Stimulated activated CD8-positive, alpha-beta memory T cell treated with anti-CD3 and anti-CD28 coated beads, Interleukin-7, amount 100 ng/mL, for 48 hours (primary cell): ENCODE results near the gene LRP1B.

Experiments used
- DNase-seq, 2 donors: peaks; one replicate each; pipeline ENCODE4 v3.0.0-alpha.2; 2020; ENCODE audit warnings: low read depth in 1 of 2; ENCODE audit errors: extremely low read depth in 1 of 2

The LRP1B gene

DNA sequence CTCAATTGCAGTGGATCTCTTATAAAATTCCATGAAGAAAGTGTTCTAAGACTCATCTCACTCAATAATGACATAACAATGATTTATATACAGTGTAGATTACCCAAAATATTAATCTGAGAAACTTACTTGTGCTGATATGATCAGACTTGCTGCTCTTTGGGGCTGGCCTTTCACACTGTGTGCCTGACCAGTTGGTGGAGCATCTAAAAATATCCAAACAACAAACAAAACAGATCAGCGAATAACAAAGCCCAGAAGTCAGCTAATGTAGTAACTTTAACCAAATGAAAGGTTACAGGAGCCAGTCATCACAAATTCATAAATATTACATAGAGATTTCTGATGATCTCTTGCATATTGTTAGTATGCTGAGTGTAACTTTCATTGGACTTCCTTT lies 1883.9 kb downstream of the LRP1B start:
- DNase-seq = no peak

DNA sequence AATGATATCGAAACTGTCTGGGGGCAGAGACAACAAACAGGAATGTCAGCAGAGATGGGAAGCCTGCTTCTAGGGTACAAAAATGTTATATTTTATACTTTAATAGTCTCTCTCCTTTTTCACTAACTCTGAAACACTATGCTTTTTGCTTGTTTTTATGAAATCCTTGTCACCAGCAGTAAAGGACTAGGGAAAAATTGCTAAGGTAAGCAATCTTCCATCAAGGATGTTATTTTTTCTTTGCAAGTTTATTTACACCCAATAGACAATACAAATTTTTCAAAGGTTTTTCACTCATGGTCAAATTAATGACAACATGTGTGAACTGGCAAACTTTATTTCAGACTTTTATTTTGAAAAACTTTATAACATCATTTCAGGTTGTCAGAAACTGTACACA lies 1884.8 kb downstream of the LRP1B start:
- DNase-seq = no peak

DNA sequence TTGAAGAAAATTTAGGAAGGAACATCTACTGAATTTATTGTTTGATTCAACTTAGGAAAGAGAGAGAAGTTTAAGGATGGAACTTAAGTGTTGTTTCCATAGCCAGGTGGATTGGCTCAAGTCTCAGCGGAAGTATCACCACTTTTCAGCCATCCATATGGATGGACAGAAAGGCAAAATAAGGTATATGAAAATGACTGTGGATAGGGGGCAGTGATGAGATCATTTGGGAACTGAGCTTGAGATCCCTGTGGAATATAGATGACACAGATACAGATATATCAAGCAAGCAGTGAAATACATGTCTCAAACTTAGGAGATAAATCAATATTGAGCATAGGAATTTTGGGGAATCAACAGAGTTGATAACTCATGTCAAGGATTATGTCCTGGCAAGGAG lies 1887.9 kb downstream of the LRP1B start:
- no peak for DNase-seq

DNA sequence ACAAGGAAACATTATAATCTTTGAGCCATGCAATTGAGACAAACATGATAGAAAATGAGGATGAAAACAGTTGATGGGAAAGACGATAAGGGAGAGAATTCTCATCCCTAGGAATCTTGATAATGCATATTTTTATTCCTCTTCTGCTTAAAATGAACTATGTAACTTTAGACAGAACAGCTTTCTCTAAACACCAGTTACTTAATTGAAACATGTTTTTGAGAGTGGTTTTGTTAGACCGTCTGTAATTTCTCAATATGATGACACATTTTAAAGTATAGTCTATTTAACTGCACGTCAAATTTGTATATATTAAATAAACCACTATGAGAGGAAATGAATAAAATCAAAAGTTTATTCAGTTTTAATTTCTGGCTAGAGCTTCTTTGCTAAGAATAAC lies 1896.7 kb downstream of the LRP1B start:
- DNase-seq = no peak

DNA sequence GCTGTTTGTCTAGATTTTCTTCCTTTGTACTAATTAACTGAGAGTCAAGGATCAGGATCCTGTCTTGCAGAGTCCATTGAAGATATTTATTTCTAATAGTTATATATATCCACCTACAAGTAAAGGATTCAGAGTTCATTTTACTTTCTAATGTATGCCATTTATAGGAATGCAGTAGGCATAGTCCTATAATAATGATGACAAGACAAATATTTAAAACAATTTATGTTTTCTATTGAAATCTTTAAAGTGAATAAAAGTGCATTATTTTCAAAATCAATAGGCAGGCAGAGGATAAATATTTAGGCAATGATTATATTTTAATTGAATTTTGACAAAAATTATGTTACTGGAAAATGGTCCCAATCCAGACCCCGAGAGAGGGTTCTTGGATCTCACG lies 1919.9 kb downstream of the LRP1B start:
- DNase-seq = no peak

DNA sequence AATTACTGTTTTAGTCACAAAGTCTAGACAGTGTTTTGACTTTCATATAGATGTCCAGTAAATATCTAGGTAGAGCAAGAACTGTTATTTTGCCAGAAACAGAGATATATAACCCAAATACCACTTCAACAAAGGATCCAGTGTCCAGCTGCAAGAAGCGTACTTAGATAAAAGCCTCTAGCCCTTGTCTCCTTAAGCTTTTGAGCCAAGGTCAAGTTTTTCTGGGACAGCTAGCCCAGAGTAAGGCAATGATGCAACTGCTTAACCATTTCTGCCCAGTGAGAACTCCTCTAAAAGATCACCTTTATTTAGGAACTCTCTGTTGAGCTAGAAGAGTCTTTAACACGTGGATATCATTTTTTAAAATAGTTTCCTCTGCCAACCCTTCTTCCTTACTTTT lies 1925.7 kb downstream of the LRP1B start:
- DNase-seq = no peak

DNA sequence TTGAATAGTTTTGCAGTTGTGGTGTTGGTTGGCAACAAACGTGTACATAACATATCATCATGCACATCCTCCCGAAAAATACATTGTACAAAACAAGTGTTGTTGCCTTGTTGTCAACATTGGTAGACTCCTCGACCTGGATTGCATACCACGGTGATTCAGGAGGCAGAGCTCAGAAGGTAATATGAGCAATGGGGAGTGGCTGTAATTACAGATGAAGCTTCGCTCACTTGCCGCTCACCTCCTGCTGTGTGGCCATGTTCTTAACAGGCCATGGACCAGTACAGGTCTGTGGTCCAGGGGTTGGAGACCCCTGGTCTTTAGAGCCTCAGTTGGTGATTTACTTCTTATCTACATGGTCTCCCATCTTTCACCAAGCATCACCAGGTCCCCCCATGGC lies 1927.5 kb downstream of the LRP1B start:
- no peak for DNase-seq

DNA sequence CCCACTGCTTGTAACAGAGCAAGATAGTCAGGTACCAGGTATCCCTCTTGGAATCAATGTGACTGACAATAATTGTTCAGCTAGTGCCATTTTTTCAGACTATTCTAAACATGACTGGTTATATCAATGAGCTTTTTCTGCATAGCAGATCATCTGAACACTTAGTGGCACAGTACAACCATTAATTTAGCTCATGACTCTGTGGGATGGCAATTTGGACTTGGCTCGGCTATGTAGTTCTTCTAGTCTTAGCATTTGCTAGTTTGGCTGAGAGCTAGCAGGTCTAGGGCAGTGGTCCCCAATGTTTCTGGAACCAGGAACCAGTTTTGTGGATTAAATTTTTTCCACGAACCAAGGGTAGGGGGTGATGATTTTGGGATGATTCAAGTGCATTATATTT lies 1929.2 kb downstream of the LRP1B start:
- DNase-seq = no peak

DNA sequence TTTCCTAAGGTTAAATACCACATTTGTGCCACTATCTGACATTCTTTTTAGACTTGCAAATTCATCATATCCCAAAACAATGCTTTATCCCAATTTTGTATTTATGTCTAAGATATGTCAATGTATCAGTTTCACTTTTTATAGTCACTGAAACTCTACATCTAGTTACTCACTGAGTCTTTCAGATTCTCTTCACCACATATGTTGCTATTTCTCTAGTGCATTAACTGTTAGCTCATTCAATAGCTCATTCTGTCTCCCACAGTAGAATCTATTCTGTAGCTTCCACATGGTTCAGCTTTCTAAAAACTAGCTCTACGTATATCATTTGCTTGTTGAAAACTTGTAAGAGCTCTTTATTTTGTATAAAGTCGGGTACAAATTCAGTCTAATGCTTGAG lies 1930.1 kb downstream of the LRP1B start:
- no peak for DNase-seq

DNA sequence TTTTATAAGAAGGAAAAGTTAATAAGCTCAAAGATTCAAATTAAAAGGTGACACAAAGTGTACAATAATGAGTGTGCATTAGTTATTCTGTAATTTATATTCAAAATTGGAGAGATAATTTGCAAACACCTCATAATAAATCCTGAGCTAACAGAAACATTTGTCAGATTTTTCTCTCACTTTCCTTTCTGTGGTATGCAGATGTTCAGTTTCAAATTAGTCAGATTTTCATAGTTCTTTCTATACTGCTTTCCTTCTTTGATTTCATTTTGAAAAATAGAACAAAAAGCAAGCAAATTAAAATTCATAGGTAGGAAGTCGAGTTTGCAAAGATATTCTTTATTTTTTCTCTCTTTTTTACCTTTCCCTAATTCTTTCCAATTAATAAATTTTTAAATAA lies 1930.5 kb downstream of the LRP1B start:
- DNase-seq = no peak

DNA sequence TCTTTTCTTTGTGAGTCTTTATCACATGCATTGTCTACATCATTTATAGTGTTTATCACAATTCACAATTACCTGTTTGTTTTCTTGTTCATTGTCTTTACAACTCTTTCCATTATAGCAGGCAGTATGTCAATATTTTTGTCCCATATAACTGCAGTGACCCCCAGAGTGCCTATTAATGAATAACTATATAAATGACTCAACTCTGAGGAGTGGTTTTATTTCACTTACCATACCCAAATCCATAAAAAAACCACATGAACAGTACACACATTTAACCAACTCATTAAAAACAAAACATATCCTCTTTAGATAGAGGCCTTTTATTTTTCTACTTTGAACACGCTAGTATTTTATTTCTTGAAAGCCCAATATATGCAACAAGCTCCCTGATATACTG lies 1931.5 kb downstream of the LRP1B start:
- DNase-seq = no peak

DNA sequence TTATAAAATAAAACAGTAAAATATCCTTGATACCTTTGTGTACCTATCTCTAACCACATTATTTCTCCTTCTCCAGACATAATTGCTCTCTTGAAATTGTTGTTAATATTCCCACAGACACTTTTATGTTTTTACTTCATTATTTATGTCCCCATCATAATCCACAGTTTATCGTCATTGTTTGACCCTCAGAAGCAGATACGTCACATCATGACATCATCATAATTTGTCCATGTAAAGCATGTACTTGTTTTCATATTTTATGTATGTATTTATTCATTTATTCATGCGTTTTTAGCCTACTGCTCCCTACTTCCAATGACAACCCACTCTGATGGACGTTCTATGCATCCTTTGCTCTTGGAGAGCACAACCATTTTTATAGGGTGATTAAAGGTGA lies 1943.7 kb downstream of the LRP1B start:
- DNase-seq = no peak

DNA sequence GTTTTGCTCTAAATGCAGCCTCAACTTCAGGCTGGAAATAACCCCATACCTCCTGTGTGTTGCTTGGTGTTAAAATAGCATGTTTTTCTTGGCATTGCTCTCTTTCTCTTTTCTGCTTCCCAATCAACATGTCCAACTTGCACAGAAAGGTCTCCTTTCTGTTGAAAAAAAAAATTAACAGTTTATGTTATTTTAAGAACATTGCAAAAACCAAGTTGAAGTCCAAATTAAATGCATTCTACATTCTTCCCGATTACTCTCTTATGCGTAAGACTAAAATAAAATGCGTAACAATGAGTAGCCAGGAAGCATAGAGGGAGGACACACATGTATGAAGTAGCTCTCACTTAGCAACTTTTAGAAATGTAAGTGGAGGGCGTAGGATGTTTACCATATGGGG lies 1944.5 kb downstream of the LRP1B start:
- no peak for DNase-seq

DNA sequence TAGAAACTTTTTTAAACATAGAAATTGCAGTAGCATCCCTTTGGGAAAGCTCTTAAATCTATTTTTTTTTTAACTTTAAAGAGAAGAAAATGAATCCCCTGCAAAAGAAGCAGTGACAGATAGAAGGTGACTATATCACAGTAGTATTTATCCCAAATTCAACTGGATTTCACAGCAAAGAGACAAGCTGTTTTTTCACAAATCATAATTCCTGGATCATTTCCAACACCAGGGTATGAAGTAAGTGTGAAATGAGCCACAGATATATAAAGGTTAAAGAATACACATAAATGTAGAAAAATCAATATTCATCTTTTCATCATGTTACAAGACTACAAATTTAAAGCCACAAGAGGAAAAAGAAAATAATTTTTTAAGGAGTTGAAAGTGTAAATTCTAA lies 1945.7 kb downstream of the LRP1B start:
- DNase-seq = no peak

DNA sequence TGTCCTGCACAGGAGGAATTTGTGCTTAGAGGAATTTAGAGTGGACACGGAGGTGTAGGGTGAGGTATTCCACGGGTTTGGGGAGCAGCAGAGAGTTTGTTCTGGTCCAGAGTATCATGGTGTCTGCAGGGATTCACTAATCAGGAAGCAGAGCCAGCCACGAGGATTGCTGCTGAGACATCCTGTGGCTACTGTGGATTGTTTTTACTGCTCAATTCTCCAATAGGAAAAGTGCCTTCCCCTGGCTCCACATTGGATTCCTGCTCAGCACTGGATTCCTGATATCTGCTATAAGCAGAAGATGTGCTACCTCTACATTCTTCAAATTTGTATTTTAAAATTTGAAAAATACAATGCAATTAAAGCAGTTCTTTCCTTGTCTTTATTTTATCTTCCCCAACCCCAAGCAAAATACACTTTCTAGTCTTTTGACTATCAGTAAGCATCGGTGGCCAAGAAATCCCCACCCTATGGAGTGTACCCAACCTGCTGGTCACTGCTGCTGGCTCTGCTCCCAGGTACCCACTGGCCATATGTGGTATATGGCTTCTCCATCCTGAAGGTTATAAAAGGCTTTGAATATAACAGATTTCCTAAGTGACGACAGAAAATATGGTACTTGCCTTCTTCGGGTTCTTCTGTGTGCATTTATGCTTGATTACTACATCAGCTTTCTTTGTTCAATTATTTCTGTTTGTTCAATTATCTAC lies 1947.6 kb downstream of the LRP1B start:
- no peak for DNase-seq
